HG02610 (cell line): Measurements from ENCODE around the gene ADAM12.
"Not testable (repeated sequence)": the region's sequence is repeated elsewhere in the genome, so short reads cannot be mapped to it uniquely, and the experiment has no call there.

Experiments
- ATAC-seq: cut with Tn5 transposase; IDR thresholded peaks from one replicate; pipeline ENCODE4 v1.9.1; 2021; ENCODE audit warnings: mild to moderate bottlenecking, moderate library complexity; ENCODE audit not compliant: unreplicated experiment

The ADAM12 gene

DNA sequence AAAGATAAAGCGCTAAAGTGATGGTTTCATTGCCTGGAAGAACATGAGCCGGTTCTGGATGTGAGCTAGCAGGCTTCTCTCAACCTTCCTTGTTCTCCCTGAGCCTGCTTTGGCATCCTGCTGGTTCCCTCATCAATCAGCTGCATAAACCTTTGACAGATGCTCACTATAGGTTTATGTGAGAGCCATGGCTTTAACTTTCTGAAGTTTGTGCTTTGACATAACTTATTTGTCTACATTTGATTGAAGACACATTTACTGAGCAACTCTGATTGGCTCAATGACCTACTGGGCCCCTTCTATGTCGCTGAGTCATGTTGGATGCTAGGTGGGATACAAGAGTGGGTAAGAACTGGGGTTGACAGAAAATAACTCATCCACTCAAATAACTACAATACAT, 192.0 kb downstream of the ADAM12 start:
- ATAC-seq: no peak

GRCh38 chr10:126191192-126191591, 197.1 kb downstream of the ADAM12 start:
- no peak for ATAC-seq

- no peak for ATAC-seq
Observed at GRCh38 chr10:126188679-126189200, 199.5 kb downstream of the ADAM12 start.

DNA sequence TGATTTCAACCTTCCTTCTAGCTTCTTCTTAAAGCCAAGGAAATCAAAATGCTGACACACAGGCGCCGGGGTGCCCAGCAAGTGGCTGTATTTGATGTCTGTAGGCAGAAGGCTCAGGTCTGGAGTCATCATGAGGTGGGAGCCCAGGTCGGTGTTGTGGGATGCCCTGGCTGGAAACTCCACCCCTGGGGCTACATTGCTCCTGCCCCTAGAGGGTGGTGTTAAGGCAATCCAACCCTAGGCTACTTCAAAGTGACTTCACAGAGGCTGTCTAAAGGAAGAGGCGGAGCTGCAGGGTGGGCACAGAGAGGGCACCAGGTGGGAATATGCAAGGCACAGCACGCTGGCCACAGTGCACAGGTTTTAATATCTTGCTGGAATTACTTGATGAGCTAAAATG, 200.9 kb downstream of the ADAM12 start:
- no peak for ATAC-seq

DNA sequence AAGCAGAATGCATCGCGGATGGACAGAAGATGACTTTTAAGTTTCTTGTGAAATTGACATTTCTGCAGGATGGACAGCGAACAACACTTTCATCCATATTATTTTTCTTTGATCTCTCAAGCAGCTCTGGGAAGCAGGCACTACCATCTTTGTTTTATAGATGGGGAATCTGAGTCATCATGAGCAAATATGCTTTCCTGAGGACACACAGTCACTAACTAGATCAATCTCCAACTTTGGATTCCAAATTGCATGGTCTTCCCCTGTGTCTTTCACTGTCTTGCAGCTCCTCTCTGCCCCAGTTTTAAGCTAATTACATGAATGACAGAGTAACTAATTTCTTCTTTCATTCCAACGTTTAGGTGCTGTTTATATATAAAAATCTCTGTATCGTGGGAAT, 201.5 kb downstream of the ADAM12 start:
- no peak for ATAC-seq

- no peak for ATAC-seq
Observed at GRCh38 chr10:126185676-126186447, 202.4 kb downstream of the ADAM12 start.

DNA sequence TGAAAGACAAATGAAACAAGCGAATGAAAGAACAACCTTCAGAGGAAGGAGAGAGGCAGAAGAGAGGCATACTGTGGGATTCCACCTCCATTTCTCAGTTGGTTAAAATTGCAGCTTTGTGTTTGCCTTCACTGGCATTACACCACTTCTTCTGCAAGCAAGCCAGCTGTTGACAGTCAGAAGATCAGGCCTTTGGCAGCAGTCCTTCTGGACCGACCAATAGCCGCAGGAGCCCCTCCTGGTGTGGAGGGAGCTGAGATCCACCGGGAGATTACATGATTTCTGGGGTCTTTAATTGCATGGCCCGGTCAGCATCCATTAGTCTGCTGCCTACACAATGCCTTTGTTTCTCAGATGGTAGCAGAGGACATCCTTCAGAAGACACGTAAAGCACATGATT, 206.7 kb downstream of the ADAM12 start:
- no peak for ATAC-seq

DNA sequence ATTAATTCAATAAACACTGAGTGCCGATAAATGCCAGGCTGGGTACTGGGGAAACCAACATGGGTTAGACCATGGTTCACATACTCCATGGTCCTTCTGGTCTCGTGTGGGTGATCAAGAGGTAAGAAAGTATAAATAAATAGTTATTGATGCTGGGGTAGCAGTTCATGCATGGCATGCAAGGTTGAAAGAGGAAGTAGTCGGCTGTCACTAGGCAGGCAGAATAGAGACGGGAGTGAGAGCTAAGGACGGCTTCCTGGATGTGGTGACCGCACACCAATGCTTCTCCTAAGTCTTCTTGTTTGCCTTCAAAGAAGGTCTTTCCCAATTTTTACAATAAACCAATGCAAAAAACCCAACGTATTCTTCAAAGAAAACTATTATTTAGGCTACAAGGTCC, 208.6 kb downstream of the ADAM12 start:
- no peak for ATAC-seq

GRCh38 chr10:126177417-126178030, 210.8 kb downstream of the ADAM12 start:
- no peak for ATAC-seq

DNA sequence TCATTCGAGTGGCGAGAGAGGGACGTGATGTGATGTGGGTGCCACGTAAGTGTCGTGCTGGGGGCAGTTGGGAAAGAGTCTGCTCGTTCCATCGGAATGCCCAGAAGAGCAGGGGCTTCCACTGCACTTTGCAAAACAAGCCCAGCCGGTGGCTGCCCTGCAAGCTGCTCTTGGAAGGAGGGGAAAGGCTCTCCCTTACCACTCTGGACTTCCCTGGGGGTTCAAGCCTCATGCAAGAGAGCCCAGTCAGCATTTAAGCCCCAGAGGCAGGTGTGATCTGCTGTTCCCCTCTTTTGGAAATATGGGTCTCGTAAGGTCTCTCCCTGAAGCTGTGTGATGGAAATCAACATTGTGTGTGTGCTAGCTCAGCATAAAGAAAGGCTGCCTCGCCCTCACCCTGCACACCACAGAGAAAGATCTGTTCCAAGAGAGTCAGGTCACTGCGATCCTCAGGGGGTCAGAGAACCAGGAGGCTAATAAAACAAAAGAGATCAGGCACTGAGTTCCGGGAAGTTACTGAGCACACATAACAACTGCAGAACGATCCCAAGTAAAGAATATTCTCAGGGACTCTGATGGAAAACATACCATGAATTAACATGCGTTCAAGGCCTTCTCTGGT, 212.5 kb downstream of the ADAM12 start:
- no peak for ATAC-seq

- ATAC-seq: not testable (repeated sequence)
Observed at GRCh38 chr10:126172755-126173154, 215.5 kb downstream of the ADAM12 start.

DNA sequence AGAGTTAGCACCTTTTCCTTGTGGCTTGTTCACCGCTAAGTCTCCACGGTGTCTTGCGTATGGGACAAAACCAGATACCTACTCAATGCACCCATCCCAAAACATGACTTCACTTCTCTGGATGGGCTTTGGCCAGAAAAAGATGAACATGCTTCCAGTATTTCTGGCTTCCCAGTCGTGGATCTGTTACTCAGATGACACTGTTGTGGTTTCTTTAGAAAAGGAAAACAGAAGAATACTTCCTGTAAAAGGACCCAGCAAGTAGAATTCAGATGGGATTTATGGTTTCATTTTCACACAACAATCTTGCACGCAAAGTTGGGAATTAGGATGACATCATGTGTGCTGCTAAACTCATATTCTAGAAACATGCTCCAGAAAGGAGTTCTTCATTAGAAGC, 216.7 kb downstream of the ADAM12 start:
- no peak for ATAC-seq

- ATAC-seq: no peak
Observed at GRCh38 chr10:126170776-126171175, 217.5 kb downstream of the ADAM12 start.

- ATAC-seq: no peak
Observed at GRCh38 chr10:126170371-126170770, 217.9 kb downstream of the ADAM12 start.

DNA sequence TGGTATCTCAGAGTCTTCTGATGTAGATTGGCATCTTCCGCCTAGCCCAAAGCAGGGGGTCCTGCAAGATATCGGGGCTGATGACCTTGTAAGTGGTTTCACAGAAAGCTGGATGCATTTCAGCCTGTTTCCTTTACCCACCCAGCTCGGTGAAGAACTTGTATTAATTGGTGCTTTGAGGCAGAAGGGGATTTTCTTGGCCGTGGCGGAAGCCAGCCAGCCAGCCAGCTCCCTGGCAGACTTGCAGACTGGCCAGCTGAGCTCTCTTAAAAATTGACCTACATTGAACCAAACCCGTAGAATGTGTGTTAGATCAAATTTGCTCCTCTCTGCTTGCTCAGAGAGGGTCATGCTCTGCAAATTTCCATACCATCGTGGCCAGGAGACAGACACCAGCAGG, 218.4 kb downstream of the ADAM12 start:
- no peak for ATAC-seq

DNA sequence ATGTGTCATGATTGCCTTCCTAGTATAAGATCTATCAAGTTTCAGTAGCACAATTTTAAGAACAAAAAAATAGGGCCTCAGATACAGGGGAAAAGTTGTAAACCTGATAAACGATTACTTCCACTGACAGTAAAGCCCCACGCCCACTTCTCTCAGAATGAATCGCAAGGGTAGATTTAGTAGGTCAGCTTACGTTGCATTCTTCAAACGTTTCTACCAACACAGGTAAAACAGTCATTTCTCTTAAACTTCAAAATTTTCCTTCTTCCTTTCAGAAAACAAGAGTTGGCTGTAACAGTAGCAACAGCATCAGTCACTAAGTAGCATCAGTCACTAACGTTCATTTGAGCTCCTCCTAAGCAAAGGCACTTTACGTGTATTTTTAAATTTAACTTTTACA, 221.5 kb downstream of the ADAM12 start:
- no peak for ATAC-seq

DNA sequence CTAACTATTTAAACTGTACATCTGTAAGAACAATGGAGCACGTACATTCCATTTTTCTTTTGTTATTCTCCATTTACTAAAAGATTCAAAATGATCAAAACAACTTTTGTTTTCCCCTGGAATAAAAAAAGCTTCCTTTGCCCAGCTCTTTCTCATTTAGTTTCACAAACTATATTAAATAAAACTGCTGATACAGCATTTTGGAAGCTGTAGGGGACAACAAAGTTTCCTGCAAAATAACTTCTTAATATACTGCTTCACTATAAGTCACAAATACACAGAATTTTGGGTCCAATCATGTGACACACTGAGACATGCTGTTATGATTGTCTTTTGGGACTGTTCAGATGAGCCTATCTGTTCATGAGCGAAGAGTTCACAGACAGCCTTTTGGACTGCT, 222.4 kb downstream of the ADAM12 start:
- ATAC-seq: no peak

- no peak for ATAC-seq
Observed at GRCh38 chr10:126163506-126163905, 224.8 kb downstream of the ADAM12 start.

DNA sequence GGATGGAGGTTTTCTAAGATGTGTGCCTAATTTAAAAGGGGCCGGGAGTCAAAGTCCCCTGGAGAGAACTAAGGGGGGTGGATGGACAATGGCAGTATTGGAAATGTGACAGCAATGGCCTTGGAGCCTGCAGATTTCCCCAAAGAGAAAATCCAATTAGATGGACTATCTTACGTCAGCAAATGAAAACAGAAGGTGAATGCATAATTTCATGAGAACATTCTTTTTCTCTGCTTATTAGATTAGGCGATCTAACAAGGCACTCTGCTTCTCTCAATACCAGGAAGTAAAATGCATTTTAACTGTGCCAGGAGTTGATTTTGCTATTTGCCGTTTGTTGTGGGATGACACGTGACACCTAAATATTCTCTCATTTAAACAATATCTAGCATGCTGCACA, 226.6 kb downstream of the ADAM12 start:
- ATAC-seq: no peak

- no peak for ATAC-seq
Observed at GRCh38 chr10:126160971-126161630, 227.2 kb downstream of the ADAM12 start.

GRCh38 chr10:126160571-126160970, 227.7 kb downstream of the ADAM12 start:
- no peak for ATAC-seq
